WTC11 (cell line): ENCODE measurements around the gene ORM1.

Experiments
- ARID4B ChIP-seq: sonication (generic); formaldehyde crosslinking; IDR thresholded peaks from 2 replicates; pipeline ENCODE4 v1.8.0; 2023; ENCODE audit warnings: missing genetic modification reagents, mild to moderate bottlenecking, borderline replicate concordance
- ATF6 ChIP-seq: sonication (generic); formaldehyde crosslinking; IDR thresholded peaks from 2 replicates; pipeline ENCODE4 v1.8.1; 2023; ENCODE audit warnings: mild to moderate bottlenecking, missing genetic modification reagents
- CREM ChIP-seq: sonication (generic); formaldehyde crosslinking; IDR thresholded peaks from 2 replicates; pipeline ENCODE4 v1.8.1; 2022; ENCODE audit warnings: mild to moderate bottlenecking, missing genetic modification reagents, moderate library complexity
- CTCF ChIP-seq: fragments of 200-600 bp; IDR thresholded peaks from 2 replicates; pipeline ENCODE4 v1.8.0; 2022; ENCODE audit warnings: antibody characterized with exemption
- HMGXB4 ChIP-seq: sonication (generic); formaldehyde crosslinking; IDR thresholded peaks from 2 replicates; pipeline ENCODE4 v1.8.1; 2023; ENCODE audit warnings: mild to moderate bottlenecking, moderate library complexity, missing genetic modification reagents
- JUN ChIP-seq: sonication (generic); formaldehyde crosslinking; IDR thresholded peaks from 2 replicates; pipeline ENCODE4 v1.8.0; 2023; ENCODE audit warnings: mild to moderate bottlenecking, missing genetic modification reagents
- MAX ChIP-seq: sonication (generic); formaldehyde crosslinking; IDR thresholded peaks from 2 replicates; pipeline ENCODE4 v1.8.0; 2022; ENCODE audit warnings: mild to moderate bottlenecking, missing genetic modification reagents
- NFATC4 ChIP-seq: fragments of 250-450 bp; sonication (Bioruptor Pico); IDR thresholded peaks from 2 replicates; pipeline ENCODE4 v1.9.0; 2021; ENCODE audit warnings: mild to moderate bottlenecking
- NR1H2 ChIP-seq: sonication (generic); formaldehyde crosslinking; IDR thresholded peaks from 2 replicates; pipeline ENCODE4 v1.9.0; 2021; ENCODE audit warnings: mild to moderate bottlenecking, moderate library complexity, missing genetic modification reagents
- PRDM15 ChIP-seq: sonication (generic); formaldehyde crosslinking; IDR thresholded peaks from 2 replicates; pipeline ENCODE4 v1.8.0; 2022; ENCODE audit warnings: missing genetic modification reagents
- TEAD4 ChIP-seq: sonication (generic); formaldehyde crosslinking; IDR thresholded peaks from 2 replicates; pipeline ENCODE4 v1.8.0; 2022; ENCODE audit warnings: mild to moderate bottlenecking, missing genetic modification reagents
- ZNF263 ChIP-seq: sonication (generic); formaldehyde crosslinking; IDR thresholded peaks from 2 replicates; pipeline ENCODE4 v1.8.1; 2022; ENCODE audit warnings: low read depth, mild to moderate bottlenecking, moderate library complexity, missing genetic modification reagents
- ZNF423 ChIP-seq: fragments of 250-450 bp; sonication (Bioruptor Pico); IDR thresholded peaks from 2 replicates; pipeline ENCODE4 v2.1.2; 2022; ENCODE audit warnings: mild to moderate bottlenecking, moderate library complexity

GRCh38 chr9:114339130-114339908, 16.4 kb downstream of the ORM1 start:
- TF ChIP-seq MAX = no peak
- no peak for TF ChIP-seq NR1H2 (CRISPR knock-in tag)
- peak; percentile 86 for TF ChIP-seq CTCF
- TF ChIP-seq ZNF263 (CRISPR knock-in tag) = no peak
- no peak for TF ChIP-seq PRDM15 (CRISPR knock-in tag)
- no peak for TF ChIP-seq JUN (CRISPR knock-in tag)
- TF ChIP-seq ZNF423 (CRISPR knock-in tag) = no peak
- TF ChIP-seq TEAD4 (CRISPR knock-in tag) = no peak
- TF ChIP-seq ARID4B (CRISPR knock-in tag) = no peak
- TF ChIP-seq ATF6 (CRISPR knock-in tag) = no peak
- TF ChIP-seq NFATC4 (CRISPR knock-in tag) = no peak
- no peak for TF ChIP-seq HMGXB4 (CRISPR knock-in tag)
- no peak for TF ChIP-seq CREM (CRISPR knock-in tag)
